Fibroblast of mammary gland (primary cell): ENCODE results near the gene PSME1.

Source experiments
- DNase-seq: peaks from one replicate; pipeline ENCODE4 v3.0.0-alpha.2; 2010; ENCODE audit warnings: low read depth
- H3K4me3 ChIP-seq: 2 replicates; pipeline ENCODE4 v1.5.1; 2011; ENCODE audit warnings: low read depth, mild to moderate bottlenecking, low read length, moderate library complexity; ENCODE audit not compliant: control insufficient read depth
- TF ChIP-seq, protein P1 (sequence below): conservative IDR thresholded peaks from 2 replicates; pipeline ENCODE4 v1.5.1; 2011; ENCODE audit warnings: low read depth, low read length, inconsistent platforms; ENCODE audit not compliant: control insufficient read depth, insufficient read depth

Gene PSME1

DNA sequence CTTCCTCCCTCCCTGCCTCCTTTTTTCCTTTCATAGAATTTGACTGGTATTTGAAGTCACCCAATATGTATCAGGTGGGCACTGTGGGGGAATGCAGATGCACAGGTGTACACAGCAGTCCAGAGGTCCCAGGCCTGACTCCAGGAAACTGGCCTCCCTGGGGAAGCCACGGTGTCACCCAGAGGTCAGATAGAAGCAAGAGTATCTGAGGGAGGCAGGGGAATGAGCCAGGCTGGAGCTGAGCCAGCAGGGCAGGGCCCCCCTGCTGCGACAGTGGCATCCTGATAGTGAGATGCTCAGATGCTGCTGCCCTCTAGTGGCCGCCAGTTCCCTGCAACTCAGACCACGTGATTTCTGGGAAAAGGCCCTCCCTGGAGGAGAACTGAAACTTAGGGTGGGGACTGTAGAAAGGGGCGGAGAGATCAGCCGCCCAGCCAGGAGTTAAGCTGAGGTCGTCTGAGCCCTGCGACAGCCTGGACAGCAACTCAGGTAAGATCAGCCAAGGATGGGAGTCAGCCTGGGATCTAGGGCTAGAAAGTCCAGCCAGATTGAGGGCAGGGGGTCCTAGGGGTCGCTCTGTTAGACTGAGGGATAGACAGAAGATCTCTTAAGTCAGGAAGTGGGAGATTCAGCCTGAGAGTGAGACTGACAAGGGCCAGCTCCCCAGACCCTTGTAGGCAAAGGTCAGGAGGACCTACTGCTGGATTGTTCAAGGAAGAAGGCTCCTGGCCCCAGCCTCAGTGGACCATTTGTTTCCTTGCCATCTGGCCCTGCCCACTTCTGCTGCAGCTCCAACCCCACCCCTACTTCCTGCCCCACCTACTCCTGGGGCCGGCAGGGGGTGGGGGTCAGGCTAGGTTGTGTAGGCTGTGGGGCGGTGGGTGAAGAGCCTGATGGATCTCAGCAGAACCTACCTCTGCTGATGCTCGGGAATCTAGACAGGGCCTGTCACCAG is 25.1 kb downstream of the PSME1 start, which contains the start of gene IRF9:
TSS of gene IRF9 (plus strand) at position 416 of the 955 bp plus-strand sequence. CDS start 880 bp downstream, outside the sequence.
- H3K4me3 ChIP-seq: peak within 1 kb of the TSS; percentile 84
- TF ChIP-seq, protein P1, sequence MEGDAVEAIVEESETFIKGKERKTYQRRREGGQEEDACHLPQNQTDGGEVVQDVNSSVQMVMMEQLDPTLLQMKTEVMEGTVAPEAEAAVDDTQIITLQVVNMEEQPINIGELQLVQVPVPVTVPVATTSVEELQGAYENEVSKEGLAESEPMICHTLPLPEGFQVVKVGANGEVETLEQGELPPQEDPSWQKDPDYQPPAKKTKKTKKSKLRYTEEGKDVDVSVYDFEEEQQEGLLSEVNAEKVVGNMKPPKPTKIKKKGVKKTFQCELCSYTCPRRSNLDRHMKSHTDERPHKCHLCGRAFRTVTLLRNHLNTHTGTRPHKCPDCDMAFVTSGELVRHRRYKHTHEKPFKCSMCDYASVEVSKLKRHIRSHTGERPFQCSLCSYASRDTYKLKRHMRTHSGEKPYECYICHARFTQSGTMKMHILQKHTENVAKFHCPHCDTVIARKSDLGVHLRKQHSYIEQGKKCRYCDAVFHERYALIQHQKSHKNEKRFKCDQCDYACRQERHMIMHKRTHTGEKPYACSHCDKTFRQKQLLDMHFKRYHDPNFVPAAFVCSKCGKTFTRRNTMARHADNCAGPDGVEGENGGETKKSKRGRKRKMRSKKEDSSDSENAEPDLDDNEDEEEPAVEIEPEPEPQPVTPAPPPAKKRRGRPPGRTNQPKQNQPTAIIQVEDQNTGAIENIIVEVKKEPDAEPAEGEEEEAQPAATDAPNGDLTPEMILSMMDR: peak; percentile 88
- peak; percentile 93 for DNase-seq

DNA sequence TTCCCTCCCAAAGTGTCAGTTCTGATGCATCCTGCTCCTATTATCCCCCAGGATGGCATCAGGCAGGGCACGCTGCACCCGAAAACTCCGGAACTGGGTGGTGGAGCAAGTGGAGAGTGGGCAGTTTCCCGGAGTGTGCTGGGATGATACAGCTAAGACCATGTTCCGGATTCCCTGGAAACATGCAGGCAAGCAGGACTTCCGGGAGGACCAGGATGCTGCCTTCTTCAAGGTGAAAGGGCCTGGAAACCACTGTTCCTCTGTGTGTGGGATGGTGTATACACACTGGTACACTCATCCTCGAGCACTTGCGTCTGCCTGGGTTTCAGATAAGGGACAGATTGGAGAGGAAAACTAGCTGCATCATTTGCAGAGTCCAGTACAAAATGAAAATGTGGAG is 26.1 kb downstream of the PSME1 start:
- TF ChIP-seq, protein P1: no peak
- DNase-seq: peak; percentile 48
- H3K4me3 ChIP-seq: peak overlapping the region; percentile 84

DNA sequence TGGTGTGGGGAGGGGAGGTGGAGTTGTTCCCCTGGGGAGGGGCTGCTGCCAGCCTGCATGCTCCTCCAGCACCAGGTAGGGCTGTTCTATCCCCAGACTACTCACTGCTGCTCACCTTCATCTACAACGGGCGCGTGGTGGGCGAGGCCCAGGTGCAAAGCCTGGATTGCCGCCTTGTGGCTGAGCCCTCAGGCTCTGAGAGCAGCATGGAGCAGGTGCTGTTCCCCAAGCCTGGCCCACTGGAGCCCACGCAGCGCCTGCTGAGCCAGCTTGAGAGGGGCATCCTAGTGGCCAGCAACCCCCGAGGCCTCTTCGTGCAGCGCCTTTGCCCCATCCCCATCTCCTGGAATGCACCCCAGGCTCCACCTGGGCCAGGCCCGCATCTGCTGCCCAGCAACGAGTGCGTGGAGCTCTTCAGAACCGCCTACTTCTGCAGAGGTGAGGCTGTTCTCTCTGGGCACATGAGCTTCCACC is 28.6 kb downstream of the PSME1 start:
- TF ChIP-seq, protein P1: no peak
- no peak overlapping the region for H3K4me3 ChIP-seq

DNA sequence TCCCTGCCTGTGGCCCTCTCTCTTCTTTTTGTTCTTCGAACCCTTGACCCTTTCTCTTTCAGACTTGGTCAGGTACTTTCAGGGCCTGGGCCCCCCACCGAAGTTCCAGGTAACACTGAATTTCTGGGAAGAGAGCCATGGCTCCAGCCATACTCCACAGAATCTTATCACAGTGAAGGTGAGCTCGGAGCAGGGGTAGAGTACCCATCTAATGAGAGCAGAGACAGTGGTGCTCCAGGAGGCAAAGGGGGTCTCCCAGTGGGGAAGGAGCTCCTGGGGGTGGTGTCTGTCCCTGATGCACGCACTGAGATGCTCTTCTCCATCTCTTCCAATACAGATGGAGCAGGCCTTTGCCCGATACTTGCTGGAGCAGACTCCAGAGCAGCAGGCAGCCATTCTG is 29.8 kb downstream of the PSME1 start:
- no peak overlapping the region for H3K4me3 ChIP-seq
- DNase-seq: no peak
- TF ChIP-seq, protein P1: no peak

More for the DNA sequence above, 28.6 kb downstream of the PSME1 start:
- DNase-seq: no peak

DNA sequence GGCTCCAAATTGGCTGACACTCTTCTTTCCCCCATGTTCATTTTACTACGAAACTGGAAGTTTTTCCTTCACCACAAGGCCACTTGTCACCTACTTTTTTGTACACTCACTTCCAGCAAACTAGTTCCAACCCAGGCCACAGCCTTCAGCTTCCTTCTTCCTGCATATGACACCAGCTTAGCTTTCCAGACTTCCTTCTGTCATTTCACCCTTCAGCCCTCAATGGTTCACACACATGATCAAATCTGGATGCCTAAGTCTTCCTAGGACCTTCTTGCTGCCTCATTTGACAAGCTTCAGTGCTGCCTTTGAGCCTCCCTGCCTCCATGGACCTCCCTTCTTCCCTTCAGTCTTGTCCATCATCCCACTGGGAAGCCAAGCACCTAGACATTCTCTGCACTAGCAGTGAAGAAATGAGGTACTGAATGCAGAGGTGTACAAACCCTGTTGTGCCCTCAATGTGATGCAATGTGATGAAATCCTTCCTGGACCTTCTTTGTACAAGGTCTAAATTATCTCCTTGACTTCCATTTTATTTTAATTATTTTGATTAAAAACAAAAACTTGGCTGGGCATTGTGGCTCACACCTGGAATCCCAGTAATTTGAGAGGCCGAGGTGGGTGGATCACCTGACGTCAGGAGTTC is 31.6 kb downstream of the PSME1 start:
- TF ChIP-seq, protein P1: no peak
- no peak for DNase-seq
- no peak overlapping the region for H3K4me3 ChIP-seq

DNA sequence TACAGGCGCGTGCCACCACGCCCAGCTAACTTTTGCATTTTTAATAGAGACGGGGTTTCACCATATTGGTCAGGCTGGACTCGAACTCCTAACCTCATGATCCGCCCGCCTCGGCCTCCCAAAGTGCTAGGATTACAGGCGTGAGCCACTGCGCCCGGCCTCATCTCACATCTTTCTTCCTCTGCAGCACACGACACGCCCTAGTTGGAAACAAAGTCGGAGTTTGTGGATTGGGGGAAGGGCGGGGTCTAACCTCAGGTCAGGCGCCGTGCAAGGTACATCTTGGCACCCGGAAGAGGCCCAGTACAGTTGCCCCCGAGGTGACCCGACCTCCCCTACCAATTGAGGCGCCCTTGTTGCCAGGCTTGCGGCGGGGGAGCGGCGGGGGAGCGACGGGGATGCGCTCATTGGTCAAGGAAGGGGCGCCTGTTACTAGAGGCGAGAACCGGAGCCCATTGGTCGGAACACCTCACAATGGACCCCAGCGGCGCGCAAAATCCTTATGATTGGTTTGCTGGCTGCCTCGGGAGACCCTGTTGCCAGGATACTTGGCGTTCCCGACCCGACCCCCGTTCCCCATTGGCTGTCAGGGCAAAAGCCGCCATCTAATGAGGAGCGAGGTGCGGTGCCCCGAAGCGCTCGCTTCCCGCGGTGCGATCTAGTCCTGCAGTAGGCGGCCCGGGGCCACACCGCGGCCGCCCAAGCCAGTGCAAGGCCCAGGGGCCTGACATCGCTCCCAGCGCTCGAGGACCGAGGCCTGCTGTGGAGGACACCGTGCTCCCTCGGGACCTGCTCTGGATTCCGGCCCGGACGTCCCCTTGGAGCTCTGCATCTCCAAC is 35.6 kb downstream of the PSME1 start, which contains the start of gene REC8:
TSS of gene REC8 (plus strand) at position 659 of the 839 bp plus-strand sequence. CDS start 473 bp downstream, outside the sequence.
- TF ChIP-seq, protein P1: no peak
- peak; percentile 68 for DNase-seq
- peak within 1 kb of the TSS; percentile 9 for H3K4me3 ChIP-seq
